ENCODE data around the gene LYRM2.
A peak's percentile ranks its signal among the peaks of the same experiment; 100 is the strongest.

Gene LYRM2, protein sequence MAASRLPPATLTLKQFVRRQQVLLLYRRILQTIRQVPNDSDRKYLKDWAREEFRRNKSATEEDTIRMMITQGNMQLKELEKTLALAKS

GRCh38 chr6:89638320-89639195 is at the start of gene LYRM2:
TSS of gene LYRM2 (minus strand) at chr6:89638747. CDS start at chr6:89638716, 31 bp downstream.
- peak within 1 kb of the TSS; percentile 91 for H3K27ac ChIP-seq
- no peak for TF ChIP-seq ZFX (IDR thresholded peaks at IDR 0.05; ENCODE audit: borderline replicate concordance)
- TF ChIP-seq, protein P1, sequence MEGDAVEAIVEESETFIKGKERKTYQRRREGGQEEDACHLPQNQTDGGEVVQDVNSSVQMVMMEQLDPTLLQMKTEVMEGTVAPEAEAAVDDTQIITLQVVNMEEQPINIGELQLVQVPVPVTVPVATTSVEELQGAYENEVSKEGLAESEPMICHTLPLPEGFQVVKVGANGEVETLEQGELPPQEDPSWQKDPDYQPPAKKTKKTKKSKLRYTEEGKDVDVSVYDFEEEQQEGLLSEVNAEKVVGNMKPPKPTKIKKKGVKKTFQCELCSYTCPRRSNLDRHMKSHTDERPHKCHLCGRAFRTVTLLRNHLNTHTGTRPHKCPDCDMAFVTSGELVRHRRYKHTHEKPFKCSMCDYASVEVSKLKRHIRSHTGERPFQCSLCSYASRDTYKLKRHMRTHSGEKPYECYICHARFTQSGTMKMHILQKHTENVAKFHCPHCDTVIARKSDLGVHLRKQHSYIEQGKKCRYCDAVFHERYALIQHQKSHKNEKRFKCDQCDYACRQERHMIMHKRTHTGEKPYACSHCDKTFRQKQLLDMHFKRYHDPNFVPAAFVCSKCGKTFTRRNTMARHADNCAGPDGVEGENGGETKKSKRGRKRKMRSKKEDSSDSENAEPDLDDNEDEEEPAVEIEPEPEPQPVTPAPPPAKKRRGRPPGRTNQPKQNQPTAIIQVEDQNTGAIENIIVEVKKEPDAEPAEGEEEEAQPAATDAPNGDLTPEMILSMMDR (IDR thresholded peaks at IDR 0.05) = no peak; the same call in 1 of the 2 replicates

GRCh38 chr6:89688328-89688727 is 49.8 kb upstream of the LYRM2 start:
- TF ChIP-seq ZFX (IDR thresholded peaks at IDR 0.05; ENCODE audit: borderline replicate concordance) = no peak
- TF ChIP-seq, protein P1 (IDR thresholded peaks at IDR 0.05) = no peak
- H3K27ac ChIP-seq = no peak overlapping the region

DNA sequence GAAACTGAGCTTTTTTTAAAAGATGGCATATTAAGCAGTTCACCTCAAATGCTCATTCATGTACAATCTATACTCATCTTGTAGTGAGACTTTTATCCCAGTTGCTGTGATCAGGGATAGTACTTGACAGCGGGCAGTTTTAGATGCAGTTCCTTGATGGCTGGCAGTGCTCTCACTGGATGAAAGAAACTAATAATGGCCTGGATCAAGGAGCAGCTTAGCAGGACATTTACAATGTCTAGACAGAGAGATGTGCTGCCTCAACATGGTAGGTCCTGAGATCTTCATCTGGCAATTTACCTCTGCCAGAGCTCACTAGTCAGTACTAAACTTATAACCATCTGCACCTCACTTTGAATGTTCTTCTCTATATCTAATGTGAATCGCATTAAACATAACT is 46.8 kb upstream of the LYRM2 start:
- no peak overlapping the region for H3K27ac ChIP-seq
- TF ChIP-seq, protein P1 (IDR thresholded peaks at IDR 0.05) = no peak
- no peak for TF ChIP-seq ZFX (IDR thresholded peaks at IDR 0.05; ENCODE audit: borderline replicate concordance)

GRCh38 chr6:89682991-89683390 is 44.4 kb upstream of the LYRM2 start:
- TF ChIP-seq ZFX (IDR thresholded peaks at IDR 0.05; ENCODE audit: borderline replicate concordance) = no peak
- TF ChIP-seq, protein P1 (IDR thresholded peaks at IDR 0.05) = no peak
- H3K27ac ChIP-seq = no peak overlapping the region

- TF ChIP-seq, protein P1 (IDR thresholded peaks at IDR 0.05) = no peak
- no peak for TF ChIP-seq ZFX (IDR thresholded peaks at IDR 0.05; ENCODE audit: borderline replicate concordance)
These were observed 43.5 kb upstream of the LYRM2 start for GRCh38 chr6:89681983-89682564.

GRCh38 chr6:89680551-89680950 is 42.0 kb upstream of the LYRM2 start:
- H3K27ac ChIP-seq = no peak overlapping the region
- TF ChIP-seq ZFX (IDR thresholded peaks at IDR 0.05; ENCODE audit: borderline replicate concordance) = no peak
- TF ChIP-seq, protein P1 (IDR thresholded peaks at IDR 0.05) = no peak

More at GRCh38 chr6:89681983-89682564, 43.5 kb upstream of the LYRM2 start:
- no peak overlapping the region for H3K27ac ChIP-seq

DNA sequence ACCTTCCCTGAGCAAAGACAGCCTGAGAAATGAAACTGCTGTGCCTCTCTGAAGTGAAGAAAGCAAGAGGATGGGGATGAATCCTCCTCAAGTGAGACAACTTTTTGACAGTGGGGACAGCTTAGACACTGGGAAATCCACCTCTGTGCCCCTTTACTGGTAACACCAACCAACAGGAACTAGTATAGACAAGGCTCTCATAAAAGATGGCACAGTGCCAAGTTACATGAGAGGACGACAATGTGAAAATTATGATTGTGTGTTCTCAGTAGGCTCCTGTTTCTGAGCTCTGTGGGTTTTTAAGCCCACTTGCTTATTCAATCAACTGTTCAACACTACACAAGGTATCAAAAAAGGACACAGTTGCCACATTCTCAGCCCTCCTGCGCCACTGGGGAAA is 41.6 kb upstream of the LYRM2 start:
- TF ChIP-seq ZFX (IDR thresholded peaks at IDR 0.05; ENCODE audit: borderline replicate concordance) = no peak
- TF ChIP-seq, protein P1 (IDR thresholded peaks at IDR 0.05) = no peak

More for the DNA sequence above, 41.6 kb upstream of the LYRM2 start:
- no peak overlapping the region for H3K27ac ChIP-seq

Measured in 22Rv1 (cell line).